Measurements from ENCODE around the gene LIG1.
"Not testable (repeated sequence)": the region's sequence is repeated elsewhere in the genome, so short reads cannot be mapped to it uniquely, and the experiment has no call there.

The LIG1 gene

DNA sequence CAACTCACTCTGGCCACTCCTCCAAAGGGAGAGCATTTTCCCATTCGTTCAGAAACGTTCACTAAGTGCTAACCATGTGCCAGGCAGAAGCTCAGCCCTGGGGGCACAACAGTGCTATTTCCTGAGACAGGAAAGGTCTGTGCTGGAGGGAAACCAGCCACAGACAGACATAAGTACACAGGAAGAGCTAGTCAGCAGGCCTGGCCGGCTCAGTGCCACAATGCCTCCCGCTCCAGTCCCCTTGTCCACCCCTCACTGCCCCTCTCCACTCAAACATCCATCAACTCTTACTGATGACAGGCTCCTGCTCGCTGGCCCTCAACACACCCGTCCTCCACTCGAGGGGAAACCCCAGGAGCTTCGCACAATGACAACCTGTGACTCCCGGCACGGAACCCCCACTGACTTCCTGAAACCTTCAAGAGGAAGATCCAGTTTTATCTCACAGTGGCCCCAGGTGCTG is 48.2 kb downstream of the LIG1 start:
- no peak for DNase-seq (ENCODE audit: low read depth in 2 of 2)

DNA sequence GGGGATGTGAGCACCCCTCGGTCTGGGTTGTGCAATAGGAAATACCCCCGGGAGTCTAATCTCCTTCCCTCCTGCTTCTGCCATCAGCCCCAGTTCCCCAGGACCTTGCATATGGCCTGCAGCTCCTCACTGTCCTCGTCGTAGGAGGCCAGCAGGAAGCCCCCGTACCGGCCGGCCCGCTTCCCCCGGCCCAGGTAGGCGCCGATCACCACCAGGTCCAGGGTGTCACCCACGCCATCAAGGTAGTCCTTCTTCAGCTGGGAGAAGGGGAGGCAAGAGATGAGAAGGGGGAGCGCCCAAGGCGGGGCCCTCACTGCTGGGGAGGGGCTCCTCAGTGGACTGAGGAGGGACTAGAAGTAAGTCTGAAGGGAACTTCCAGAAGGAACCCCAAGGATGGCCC is 49.1 kb downstream of the LIG1 start:
- no peak for DNase-seq (ENCODE audit: low read depth in 2 of 2)

GRCh38 chr19:48120505-48120904 is 49.6 kb downstream of the LIG1 start:
- no peak for DNase-seq (ENCODE audit: low read depth in 2 of 2)

DNA sequence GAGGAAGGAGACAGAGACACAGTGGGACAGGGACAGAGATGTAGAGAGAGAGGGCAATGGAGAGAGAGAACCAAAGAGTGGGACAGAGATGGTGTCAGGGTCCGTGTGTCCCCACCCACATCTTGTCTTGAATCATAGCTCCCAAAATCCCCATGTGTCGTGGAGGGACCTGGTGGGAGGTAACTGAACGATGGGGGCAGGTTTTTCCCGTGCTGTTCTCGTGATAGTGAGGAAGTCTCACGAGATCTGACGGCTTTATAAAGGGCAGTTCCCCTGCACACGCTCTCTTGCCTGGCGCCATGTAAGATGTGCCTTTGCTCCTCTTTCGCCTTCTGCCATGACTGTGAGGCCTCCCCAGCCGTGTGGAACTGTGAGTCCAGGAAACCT is 52.0 kb downstream of the LIG1 start:
- no peak for DNase-seq (ENCODE audit: low read depth in 2 of 2)

DNA sequence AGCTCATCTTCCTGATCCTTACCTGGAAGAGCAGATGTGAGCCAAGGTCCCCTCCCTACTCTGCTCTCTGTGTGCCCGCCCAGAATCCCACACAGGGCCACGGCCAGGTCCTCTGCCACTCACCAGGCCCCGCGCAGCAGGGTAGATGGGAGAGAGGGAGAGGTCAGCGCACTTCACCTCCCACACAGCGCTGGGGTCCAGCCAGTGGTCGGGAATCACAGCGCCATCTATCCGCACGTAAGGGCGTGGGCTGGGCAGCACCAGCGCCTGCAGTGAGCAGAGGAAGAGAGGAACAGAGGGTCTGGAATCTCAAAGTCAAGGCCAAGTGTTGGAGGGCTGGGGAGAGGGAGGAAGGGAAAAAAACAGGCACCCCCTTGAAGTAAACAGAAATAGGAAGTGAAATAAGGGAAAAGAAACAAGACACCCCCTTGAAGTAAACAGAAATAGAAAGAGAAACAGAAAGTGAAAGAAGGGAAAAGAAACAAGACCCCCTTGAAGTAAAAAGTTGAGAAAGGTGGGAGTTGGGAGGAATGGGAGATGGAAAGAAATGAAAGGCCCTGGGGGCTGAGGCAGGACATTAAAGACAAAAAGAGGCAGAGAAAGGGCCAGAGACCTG is 52.5 kb downstream of the LIG1 start:
- DNase-seq (ENCODE audit: low read depth in 2 of 2) = no peak

GRCh38 chr19:48113190-48113917 is 56.8 kb downstream of the LIG1 start:
- no peak for DNase-seq (ENCODE audit: low read depth in 2 of 2)

GRCh38 chr19:48111280-48111679 is 58.9 kb downstream of the LIG1 start:
- DNase-seq (ENCODE audit: low read depth in 2 of 2) = no peak

DNA sequence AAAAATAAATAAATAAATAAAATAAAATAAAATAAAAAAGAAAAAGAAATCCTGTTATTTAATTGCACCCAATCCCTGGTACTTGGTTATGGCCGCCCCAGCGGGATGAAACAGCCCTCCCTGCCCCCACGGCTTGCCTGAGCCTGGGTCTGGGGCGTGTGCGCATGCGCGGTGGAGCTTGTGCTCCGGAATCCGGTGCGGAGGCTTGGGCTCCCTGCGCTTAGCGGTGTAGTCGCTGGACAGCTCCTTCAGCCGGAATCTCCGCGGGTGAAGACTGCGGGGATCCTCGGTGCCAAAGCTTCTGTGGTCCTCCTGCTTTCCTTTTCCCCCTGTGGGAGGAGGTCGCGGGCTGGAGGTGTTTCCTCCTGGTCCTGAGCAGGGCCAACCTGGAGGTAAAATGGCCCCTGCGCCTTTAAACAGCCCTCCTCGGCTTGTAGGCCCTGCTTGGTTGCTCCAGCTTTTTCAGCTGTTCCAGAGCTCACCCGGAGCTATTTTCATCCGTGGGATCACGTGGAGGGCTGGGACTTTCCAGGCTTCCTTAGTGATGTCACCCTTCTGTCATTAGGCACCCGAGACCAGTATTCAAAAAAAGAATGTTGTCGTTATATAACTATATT is 59.7 kb downstream of the LIG1 start, which contains the start of gene PLA2G4C:
PLA2G4C (minus strand) TSS at position 468 of the 617 bp plus-strand sequence. CDS start 4,288 bp downstream, outside the sequence.
- DNase-seq (ENCODE audit: low read depth in 2 of 2) = peak; percentile 63 to 69

DNA sequence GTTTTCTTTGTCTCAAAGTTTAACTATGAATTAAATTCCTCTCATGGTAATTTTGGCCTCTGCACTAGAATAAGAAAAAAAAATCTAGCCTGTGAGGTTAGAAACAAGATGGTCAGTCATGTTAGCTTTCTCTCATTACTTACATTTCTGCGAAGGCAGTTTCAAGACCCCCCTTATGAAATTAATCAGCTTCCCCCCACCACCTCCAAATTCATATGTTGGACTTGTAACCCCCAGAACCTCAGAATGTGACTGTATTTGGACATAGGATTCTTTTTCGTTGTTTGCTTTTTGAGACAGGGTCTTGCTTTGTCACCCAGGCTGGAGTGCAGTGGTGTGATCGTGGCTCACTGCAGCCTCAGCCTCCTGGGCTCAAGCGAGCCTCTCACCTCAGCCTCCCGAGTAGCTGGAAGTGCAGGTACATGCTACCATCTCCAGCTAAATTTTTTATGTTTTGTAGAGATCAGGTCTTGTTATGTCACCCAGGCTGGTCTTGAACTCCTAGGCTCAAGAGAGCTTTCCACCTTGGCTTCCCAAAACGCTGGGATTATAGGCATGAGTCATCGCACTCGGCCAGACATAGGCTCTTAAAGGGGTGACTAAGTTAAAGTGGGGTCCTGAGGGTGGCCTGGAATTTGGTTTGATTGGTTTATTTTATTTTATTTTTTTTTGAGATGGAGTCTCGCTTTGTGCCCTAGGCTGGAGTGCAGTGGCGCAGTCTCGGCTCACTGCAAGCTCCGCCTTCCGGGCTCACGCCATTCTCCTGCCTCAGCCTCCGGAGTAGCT is 61.0 kb downstream of the LIG1 start:
- no peak for DNase-seq (ENCODE audit: low read depth in 2 of 2)

DNA sequence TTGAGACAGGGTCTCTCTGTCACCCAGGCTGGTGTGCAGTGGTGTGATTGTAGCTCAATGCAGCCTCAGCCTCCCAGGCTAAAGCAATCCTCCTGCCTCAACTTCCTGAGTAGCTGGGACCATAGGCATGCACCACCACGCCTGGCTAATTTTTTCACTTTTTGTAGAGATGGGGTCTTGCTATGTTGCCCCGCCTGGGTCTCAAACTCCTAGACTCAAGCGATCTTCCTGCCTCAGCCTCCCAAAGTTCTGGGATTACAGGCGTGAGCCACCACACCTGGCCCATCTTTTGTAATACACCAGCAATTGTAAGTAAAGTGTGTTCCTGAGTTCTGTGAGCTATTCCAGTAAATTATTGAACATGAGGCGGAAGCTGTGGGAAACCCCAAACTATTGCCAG is 66.2 kb downstream of the LIG1 start:
- no peak for DNase-seq (ENCODE audit: low read depth in 2 of 2)

- DNase-seq (ENCODE audit: low read depth in 2 of 2) = no peak
These were observed 67.0 kb downstream of the LIG1 start for GRCh38 chr19:48102870-48103751.

- peak; percentile 58 to 66 for DNase-seq (ENCODE audit: low read depth in 2 of 2)
These were observed 74.5 kb downstream of the LIG1 start for GRCh38 chr19:48095612-48096175.

DNA sequence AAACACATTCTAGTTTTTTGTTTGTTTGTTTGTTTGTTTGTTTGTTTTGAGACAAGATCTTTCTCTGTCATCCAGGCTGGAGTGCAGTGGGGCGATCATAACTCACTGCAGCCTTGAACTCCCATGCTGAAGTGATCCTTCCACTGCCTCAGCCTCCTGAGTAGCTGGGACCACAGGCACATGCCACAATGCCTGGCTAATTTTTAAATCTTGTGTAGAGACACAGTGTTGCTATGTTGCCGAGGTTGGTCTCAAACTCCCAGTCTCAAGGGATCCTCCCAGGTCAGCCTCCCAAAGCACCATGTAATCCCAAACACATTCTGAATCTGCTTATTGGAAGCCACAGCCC is 75.3 kb downstream of the LIG1 start:
- no peak for DNase-seq (ENCODE audit: low read depth in 2 of 2)

GRCh38 chr19:48094129-48094854 is 75.9 kb downstream of the LIG1 start:
- no peak for DNase-seq (ENCODE audit: low read depth in 2 of 2)

- peak; percentile 95 to 96 for DNase-seq (ENCODE audit: low read depth in 2 of 2)
These were observed 78.9 kb downstream of the LIG1 start for GRCh38 chr19:48091111-48091718.

DNA sequence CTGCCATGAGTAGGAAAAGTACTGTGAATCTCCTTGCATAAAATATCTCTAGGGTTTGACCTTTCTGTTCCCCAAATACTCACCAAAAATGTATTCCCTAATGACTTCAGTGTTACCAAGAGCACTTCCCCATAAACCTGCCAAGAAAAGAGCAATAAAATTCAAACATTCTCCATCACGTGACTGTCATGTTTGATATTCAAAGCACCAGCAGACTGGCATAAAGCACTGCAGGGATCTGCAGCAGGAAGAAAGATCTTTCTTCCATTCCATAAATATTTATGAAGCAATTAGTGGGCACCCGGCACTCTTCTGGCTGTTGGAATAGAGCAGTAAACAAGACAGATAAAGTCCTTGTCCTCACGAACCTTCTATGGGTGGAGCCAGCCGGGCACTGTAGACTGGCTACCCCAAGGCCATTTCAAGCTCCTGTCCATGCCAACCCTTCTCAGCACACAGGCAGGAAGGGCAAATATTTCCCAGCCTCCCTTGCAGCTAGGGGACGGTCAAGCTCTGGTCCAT is 79.8 kb downstream of the LIG1 start:
- DNase-seq (ENCODE audit: low read depth in 2 of 2) = peak in 1 of 2 experiments; percentile 30

- not testable (repeated sequence) for DNase-seq (ENCODE audit: low read depth in 2 of 2)
These were observed 81.2 kb downstream of the LIG1 start for GRCh38 chr19:48088991-48089390.

- no peak for DNase-seq (ENCODE audit: low read depth in 2 of 2)
These were observed 84.0 kb downstream of the LIG1 start for GRCh38 chr19:48085904-48086864.

Measured in fibroblast of skin of left quadriceps (primary cell).